Activated T-cell treated with anti-CD3 and anti-CD28 coated beads, Interleukin-2, amount 50 U/mL, for 72 hours (primary cell): Measurements from ENCODE around the gene TNFRSF18. TPM values are rescaled to one million over a fixed set of nuclear protein-coding genes. Genes with fewer than 3 reads are reported as not detected.

ENCODE experiments used
- ATAC-seq, 2 donors: fragments of 150-1000 bp; cut with Tn5 transposase; replicated peaks in 1 of 2; 2 replicates each; pipeline ENCODE4 v1.10.0; 2021; ENCODE audit warnings: moderate library complexity in 2 of 2, mild to moderate bottlenecking in 1 of 2
- DNase-seq, 2 donors: peaks; one replicate each; pipeline ENCODE4 v3.0.0; 2021 to 2022; ENCODE audit warnings: mixed read lengths in 1 of 2
- H3K27ac Mint-ChIP-seq: one replicate; pipeline ENCODE4 v1.8.0; 2022; ENCODE audit warnings: mild to moderate bottlenecking, moderate library complexity, mixed read lengths
- H3K27me3 Mint-ChIP-seq: one replicate; pipeline ENCODE4 v1.8.0; 2022; ENCODE audit warnings: low read depth, mixed read lengths
- H3K36me3 Mint-ChIP-seq, 2 donors: one replicate each; pipeline ENCODE4 v1.8.0; 2022; ENCODE audit warnings: mixed read lengths in 2 of 2, mild to moderate bottlenecking in 1 of 2; ENCODE audit not compliant: insufficient read depth in 2 of 2
- H3K4me1 Mint-ChIP-seq: one replicate; pipeline ENCODE4 v1.8.0; 2022; ENCODE audit warnings: low read depth, mixed read lengths
- H3K4me3 Mint-ChIP-seq, 2 donors: one replicate each; pipeline ENCODE4 v1.8.0; 2022; ENCODE audit warnings: mild to moderate bottlenecking in 2 of 2, mixed read lengths in 2 of 2, moderate library complexity in 2 of 2
- H3K9me3 Mint-ChIP-seq, 2 donors: one replicate each; pipeline ENCODE4 v1.8.0; 2022; ENCODE audit warnings: mixed read lengths in 2 of 2
- total RNA-seq, 2 donors: library from RNA; stranded (reverse); gene quantifications; one replicate each; pipeline ENCODE4 v1.2.3, GENCODE V29; 2022

TNFRSF18 gene
- total RNA-seq, 2 donors from 2014 or later: 245 to 324 TPM

- Mint-ChIP-seq H3K27me3 (no peaks in the 10 kb centered on the region), H3K9me3 (no peaks in the 10 kb centered on the region), H3K4me1 (peaks cover 44% of the 10 kb centered on the region), H3K27ac (peak overlapping the region; percentile 88), H3K36me3 (peaks cover 18 to 31% of the 10 kb centered on the region in 2 donors), H3K4me3 (peak overlapping the region; percentile 57 to 65)
- ATAC-seq: peak; percentile 14 to 61
- DNase-seq: peak; percentile 46 to 76
Measured at GRCh38 chr1:1219341-1219740, 12.9 kb upstream of the TNFRSF18 start.

- Mint-ChIP-seq H3K4me3 (peak overlapping the region; percentile 57 to 65), H3K36me3 (peaks cover 17 to 28% of the 10 kb centered on the region in 2 donors), H3K4me1 (peaks cover 47% of the 10 kb centered on the region), H3K9me3 (no peaks in the 10 kb centered on the region), H3K27me3 (no peaks in the 10 kb centered on the region), H3K27ac (peak overlapping the region; percentile 88)
- ATAC-seq (no peak), DNase-seq (no peak)
Measured at GRCh38 chr1:1218524-1219200, 12.3 kb upstream of the TNFRSF18 start.

GRCh38 chr1:1217621-1218523 is 11.5 kb upstream of the TNFRSF18 start:
- no peaks in the 10 kb centered on the region for H3K27me3 Mint-ChIP-seq
- H3K4me3 Mint-ChIP-seq: peak overlapping the region; percentile 55 to 57
- no peaks in the 10 kb centered on the region for H3K9me3 Mint-ChIP-seq
- H3K4me1 Mint-ChIP-seq: peaks cover 47% of the 10 kb centered on the region
- ATAC-seq (peak; percentile 10 to 24), DNase-seq (peak; percentile 49 to 62)
- peaks cover 13 to 22% of the 10 kb centered on the region in 2 donors for H3K36me3 Mint-ChIP-seq
- H3K27ac Mint-ChIP-seq: peak overlapping the region; percentile 60

- Mint-ChIP-seq H3K27me3 (no peaks in the 10 kb centered on the region), H3K9me3 (no peaks in the 10 kb centered on the region), H3K36me3 (peaks cover 10 to 19% of the 10 kb centered on the region in 2 donors), H3K4me1 (peaks cover 47% of the 10 kb centered on the region), H3K4me3 (peak overlapping the region; percentile 75 to 83), H3K27ac (peak overlapping the region; percentile 93)
- DNase-seq: peak; percentile 47 to 74
- ATAC-seq: peak; percentile 12 to 31
Measured at GRCh38 chr1:1216770-1217620, 10.6 kb upstream of the TNFRSF18 start.

GRCh38 chr1:1215881-1216605 is 9.7 kb upstream of the TNFRSF18 start:
- ATAC-seq (no peak), DNase-seq (no peak)
- Mint-ChIP-seq H3K27me3 (no peaks in the 10 kb centered on the region), H3K4me1 (peaks cover 49% of the 10 kb centered on the region), H3K4me3 (peak overlapping the region; percentile 82 to 83), H3K27ac (peak overlapping the region; percentile 93), H3K36me3 (peaks cover 10 to 15% of the 10 kb centered on the region in 2 donors), H3K9me3 (no peaks in the 10 kb centered on the region)

GRCh38 chr1:1215080-1215676 is 8.8 kb upstream of the TNFRSF18 start:
- peak overlapping the region; percentile 82 to 83 for H3K4me3 Mint-ChIP-seq
- peaks cover 58% of the 10 kb centered on the region for H3K4me1 Mint-ChIP-seq
- DNase-seq: no peak
- peaks cover 6 to 15% of the 10 kb centered on the region in 2 donors for H3K36me3 Mint-ChIP-seq
- peak overlapping the region; percentile 89 for H3K27ac Mint-ChIP-seq
- H3K27me3 Mint-ChIP-seq: no peaks in the 10 kb centered on the region
- no peaks in the 10 kb centered on the region for H3K9me3 Mint-ChIP-seq
- ATAC-seq: no peak

GRCh38 chr1:1213345-1214265 is 7.2 kb upstream of the TNFRSF18 start, which contains the start of gene TNFRSF4:
Gene TNFRSF4 (minus strand): TSS chr1:1214153. CDS start chr1:1214127, 26 bp downstream.
- H3K36me3 Mint-ChIP-seq: peaks cover 6 to 13% of the 10 kb centered on the region in 2 donors
- DNase-seq: peak; percentile 49 to 55
- H3K4me3 Mint-ChIP-seq: peak within 1 kb of the TSS; percentile 82 to 83
- no peaks in the 10 kb centered on the region for H3K27me3 Mint-ChIP-seq
- no peaks in the 10 kb centered on the region for H3K9me3 Mint-ChIP-seq
- peaks cover 65% of the 10 kb centered on the region for H3K4me1 Mint-ChIP-seq
- peak within 1 kb of the TSS; percentile 89 for H3K27ac Mint-ChIP-seq
- ATAC-seq: peak; percentile 10 to 20

- peak; percentile 74 to 80 for DNase-seq
- Mint-ChIP-seq H3K36me3 (peaks cover 8 to 12% of the 10 kb centered on the region in 2 donors), H3K4me3 (peak overlapping the region; percentile 79 to 82), H3K27me3 (no peaks in the 10 kb centered on the region), H3K9me3 (no peaks in the 10 kb centered on the region), H3K27ac (no peak overlapping the region), H3K4me1 (peaks cover 65% of the 10 kb centered on the region)
- ATAC-seq: peak; percentile 18
Measured at GRCh38 chr1:1212780-1213344, 6.5 kb upstream of the TNFRSF18 start.

- Mint-ChIP-seq H3K27me3 (no peaks in the 10 kb centered on the region), H3K36me3 (peaks cover 7 to 8% of the 10 kb centered on the region in 2 donors), H3K9me3 (no peaks in the 10 kb centered on the region), H3K4me3 (peak overlapping the region; percentile 79 to 85), H3K4me1 (peaks cover 61% of the 10 kb centered on the region), H3K27ac (peak overlapping the region; percentile 80)
- no peak for DNase-seq
- no peak for ATAC-seq
Measured at GRCh38 chr1:1211541-1212441, 5.4 kb upstream of the TNFRSF18 start.
